ENCODE results near the gene IDH3A.

The IDH3A gene

DNA sequence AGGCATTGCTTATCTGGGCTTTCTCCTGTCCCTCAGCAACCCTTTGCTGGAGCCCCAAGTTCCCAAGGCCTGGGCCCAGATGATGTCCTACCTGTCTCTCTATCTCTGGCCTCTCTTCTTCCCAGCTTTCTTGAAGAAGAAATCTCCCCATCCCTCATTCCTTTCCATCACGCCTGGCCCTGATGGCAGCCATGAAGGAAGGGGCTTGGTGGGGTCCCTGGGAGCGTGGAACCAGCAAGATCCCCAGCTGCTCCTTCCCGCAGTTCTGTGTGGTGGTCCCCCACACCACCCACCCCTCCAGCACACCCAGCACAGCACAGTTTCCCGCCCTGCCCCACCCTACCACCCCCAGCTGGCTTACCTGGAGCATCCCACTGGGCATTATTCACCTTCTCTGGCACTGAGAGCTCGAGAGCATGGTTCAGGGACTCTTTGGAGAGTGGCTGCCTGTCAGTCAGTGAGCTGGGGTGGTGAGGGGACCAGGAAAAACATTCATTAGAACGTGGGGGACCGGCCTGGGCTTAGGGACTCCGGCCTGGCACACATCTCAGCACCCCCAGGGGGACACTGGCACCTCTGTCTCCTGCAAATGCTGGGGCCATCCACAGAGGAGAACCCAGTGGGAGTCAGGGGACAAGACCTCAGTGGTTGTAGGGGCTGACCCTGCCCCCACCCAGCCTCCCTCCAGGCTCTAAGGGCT, 58.6 kb downstream of the IDH3A start:
- H3K79me2 ChIP-seq (ENCODE audit: insufficient read depth, low read length), result no peaks in the 10 kb centered on the region
- TF ChIP-seq, protein P1, sequence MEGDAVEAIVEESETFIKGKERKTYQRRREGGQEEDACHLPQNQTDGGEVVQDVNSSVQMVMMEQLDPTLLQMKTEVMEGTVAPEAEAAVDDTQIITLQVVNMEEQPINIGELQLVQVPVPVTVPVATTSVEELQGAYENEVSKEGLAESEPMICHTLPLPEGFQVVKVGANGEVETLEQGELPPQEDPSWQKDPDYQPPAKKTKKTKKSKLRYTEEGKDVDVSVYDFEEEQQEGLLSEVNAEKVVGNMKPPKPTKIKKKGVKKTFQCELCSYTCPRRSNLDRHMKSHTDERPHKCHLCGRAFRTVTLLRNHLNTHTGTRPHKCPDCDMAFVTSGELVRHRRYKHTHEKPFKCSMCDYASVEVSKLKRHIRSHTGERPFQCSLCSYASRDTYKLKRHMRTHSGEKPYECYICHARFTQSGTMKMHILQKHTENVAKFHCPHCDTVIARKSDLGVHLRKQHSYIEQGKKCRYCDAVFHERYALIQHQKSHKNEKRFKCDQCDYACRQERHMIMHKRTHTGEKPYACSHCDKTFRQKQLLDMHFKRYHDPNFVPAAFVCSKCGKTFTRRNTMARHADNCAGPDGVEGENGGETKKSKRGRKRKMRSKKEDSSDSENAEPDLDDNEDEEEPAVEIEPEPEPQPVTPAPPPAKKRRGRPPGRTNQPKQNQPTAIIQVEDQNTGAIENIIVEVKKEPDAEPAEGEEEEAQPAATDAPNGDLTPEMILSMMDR (conservative IDR thresholded peaks at IDR 0.05; ENCODE audit: low read length), result no peak
- no peak for TF ChIP-seq EZH2phosphoT487 (IDR thresholded peaks at IDR 0.05; ENCODE audit: borderline replicate concordance)
- H3K9me2 ChIP-seq (replicated peaks; ENCODE audit: low read depth, low read length), result no peaks in the 10 kb centered on the region
- no peaks in the 10 kb centered on the region for H3K4me1 ChIP-seq (ENCODE audit: insufficient read depth, low read length, poor library complexity, severe bottlenecking)
- no peak overlapping the region for H3K4me2 ChIP-seq (ENCODE audit: low read depth, low read length, poor library complexity, severe bottlenecking)
- H3K9me3 ChIP-seq (ENCODE audit: insufficient read depth, low read depth, low read length), result no peaks in the 10 kb centered on the region
- no peak overlapping the region for H2AFZ ChIP-seq (ENCODE audit: low read length)
- H3K36me3 ChIP-seq (ENCODE audit: insufficient read depth, low read length), result no peaks in the 10 kb centered on the region
- H3K27me3 ChIP-seq (ENCODE audit: insufficient read depth, low read length, poor library complexity, severe bottlenecking), result no peaks in the 10 kb centered on the region
- H4K20me1 ChIP-seq (ENCODE audit: insufficient read depth, low read length, poor library complexity, severe bottlenecking), result no peaks in the 10 kb centered on the region
- H3K4me3 ChIP-seq (ENCODE audit: low read length, poor library complexity, severe bottlenecking), result no peak overlapping the region
- no peak overlapping the region for H3K9ac ChIP-seq (ENCODE audit: low read depth, low read length, poor library complexity, severe bottlenecking)
- H3F3A ChIP-seq (ENCODE audit: low read depth), result no peaks in the 10 kb centered on the region

DNA sequence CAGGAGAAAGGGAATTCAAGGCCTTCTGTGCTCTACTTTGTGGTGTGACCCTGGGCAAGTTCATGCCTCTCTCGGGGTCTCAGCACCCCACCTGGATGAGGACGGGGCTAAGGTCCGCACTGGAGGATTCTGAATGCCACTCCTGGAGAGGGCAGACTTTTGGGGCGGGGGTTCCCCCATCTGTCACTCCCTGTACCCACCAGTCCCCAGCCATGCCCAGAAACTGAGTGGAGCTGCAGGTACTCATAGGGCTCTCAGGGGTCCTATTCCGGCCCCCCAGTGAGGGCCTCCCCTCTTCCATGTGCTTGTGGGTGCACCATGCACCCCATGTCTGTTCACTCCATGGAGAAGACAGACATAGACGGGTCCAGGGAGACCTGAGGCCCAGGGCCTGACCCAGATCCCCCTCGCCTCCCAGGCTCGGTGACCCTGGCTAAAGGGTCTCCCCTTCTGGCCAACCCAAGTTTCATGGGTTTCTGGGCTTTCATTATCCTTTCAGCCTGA, 59.2 kb downstream of the IDH3A start:
- TF ChIP-seq EZH2phosphoT487 (IDR thresholded peaks at IDR 0.05; ENCODE audit: borderline replicate concordance), result no peak
- TF ChIP-seq, protein P1 (conservative IDR thresholded peaks at IDR 0.05; ENCODE audit: low read length), result no peak
- Histone ChIP-seq H3K9ac (ENCODE audit: low read depth, low read length, poor library complexity, severe bottlenecking) (no peak overlapping the region), H3K9me2 (replicated peaks; ENCODE audit: low read depth, low read length) (no peaks in the 10 kb centered on the region), H3K4me2 (ENCODE audit: low read depth, low read length, poor library complexity, severe bottlenecking) (no peak overlapping the region), H3K79me2 (ENCODE audit: insufficient read depth, low read length) (no peaks in the 10 kb centered on the region), H3F3A (ENCODE audit: low read depth) (no peaks in the 10 kb centered on the region), H3K36me3 (ENCODE audit: insufficient read depth, low read length) (no peaks in the 10 kb centered on the region), H4K20me1 (ENCODE audit: insufficient read depth, low read length, poor library complexity, severe bottlenecking) (no peaks in the 10 kb centered on the region), H3K9me3 (ENCODE audit: insufficient read depth, low read depth, low read length) (no peaks in the 10 kb centered on the region), H2AFZ (ENCODE audit: low read length) (no peak overlapping the region), H3K4me1 (ENCODE audit: insufficient read depth, low read length, poor library complexity, severe bottlenecking) (no peaks in the 10 kb centered on the region), H3K27me3 (ENCODE audit: insufficient read depth, low read length, poor library complexity, severe bottlenecking) (no peaks in the 10 kb centered on the region), H3K4me3 (ENCODE audit: low read length, poor library complexity, severe bottlenecking) (no peak overlapping the region)

DNA sequence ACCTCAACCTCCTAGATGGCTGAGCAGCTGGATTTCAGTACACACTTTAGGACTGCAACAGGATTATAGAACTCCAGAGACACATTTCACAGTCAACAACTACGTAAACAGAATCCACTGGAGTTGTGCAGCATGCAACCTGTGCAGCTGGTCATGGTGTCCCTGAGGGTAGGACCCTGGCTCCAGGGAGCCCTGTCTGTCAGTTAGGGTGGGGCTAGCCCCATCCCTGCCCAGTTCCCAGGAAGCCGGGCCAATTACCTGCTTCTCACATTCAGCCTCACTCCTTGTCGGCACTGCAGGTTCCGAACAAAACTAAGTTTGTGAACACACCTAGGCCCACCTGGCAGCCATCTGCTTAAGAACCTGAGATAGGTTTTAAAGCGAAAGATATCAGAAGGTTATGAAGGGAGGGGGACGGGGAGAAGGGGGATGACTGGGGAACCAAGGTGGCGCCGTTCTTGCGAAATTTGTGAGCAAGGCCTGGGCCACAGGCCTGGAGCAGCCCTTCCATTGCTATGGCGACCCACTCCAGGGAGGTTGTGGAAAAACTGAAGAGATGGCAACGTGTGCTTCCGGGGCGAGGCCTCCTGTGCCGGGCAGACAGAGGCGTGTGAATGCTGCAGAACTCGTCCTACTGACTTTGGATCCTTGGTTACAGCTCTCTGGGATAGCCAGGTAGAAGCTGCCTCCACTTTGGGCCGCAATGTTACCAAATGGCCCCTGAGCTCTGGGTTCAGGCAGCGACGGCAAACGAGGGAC, 59.9 kb downstream of the IDH3A start:
- no peaks in the 10 kb centered on the region for H3K9me3 ChIP-seq (ENCODE audit: insufficient read depth, low read depth, low read length)
- no peaks in the 10 kb centered on the region for H3K4me1 ChIP-seq (ENCODE audit: insufficient read depth, low read length, poor library complexity, severe bottlenecking)
- H3K27me3 ChIP-seq (ENCODE audit: insufficient read depth, low read length, poor library complexity, severe bottlenecking), result no peaks in the 10 kb centered on the region
- no peak overlapping the region for H3K4me3 ChIP-seq (ENCODE audit: low read length, poor library complexity, severe bottlenecking)
- H4K20me1 ChIP-seq (ENCODE audit: insufficient read depth, low read length, poor library complexity, severe bottlenecking), result no peaks in the 10 kb centered on the region
- H3K9me2 ChIP-seq (replicated peaks; ENCODE audit: low read depth, low read length), result no peaks in the 10 kb centered on the region
- H2AFZ ChIP-seq (ENCODE audit: low read length), result no peak overlapping the region
- H3K36me3 ChIP-seq (ENCODE audit: insufficient read depth, low read length), result no peaks in the 10 kb centered on the region
- H3K9ac ChIP-seq (ENCODE audit: low read depth, low read length, poor library complexity, severe bottlenecking), result no peak overlapping the region
- no peak overlapping the region for H3K4me2 ChIP-seq (ENCODE audit: low read depth, low read length, poor library complexity, severe bottlenecking)
- no peaks in the 10 kb centered on the region for H3K79me2 ChIP-seq (ENCODE audit: insufficient read depth, low read length)
- H3F3A ChIP-seq (ENCODE audit: low read depth), result no peaks in the 10 kb centered on the region
- no peak for TF ChIP-seq EZH2phosphoT487 (IDR thresholded peaks at IDR 0.05; ENCODE audit: borderline replicate concordance)

Data from Loucy (cell line).